ENCODE data around the gene KLHDC8A.

- TF ChIP-seq TCF7L2 (IDR thresholded peaks at IDR 0.05; ENCODE audit: borderline replicate concordance, low read depth, low read length) (no peak), CTCF (tag by site-specific recombination; IDR thresholded peaks at IDR 0.05) (no peak), ZNF174 (tag by site-specific recombination; IDR thresholded peaks at IDR 0.05) (no peak), ZNF639 (tag by site-specific recombination; IDR thresholded peaks at IDR 0.05) (no peak), ZNF10 (tag by site-specific recombination; IDR thresholded peaks at IDR 0.05) (no peak), ZNF747 (tag by site-specific recombination; IDR thresholded peaks at IDR 0.05) (no peak), REST (tag by site-specific recombination; IDR thresholded peaks at IDR 0.05) (no peak), ZNF157 (tag by site-specific recombination; IDR thresholded peaks at IDR 0.05) (no peak), ELK4 (IDR thresholded peaks at IDR 0.05; ENCODE audit: borderline replicate concordance, low read depth, low read length) (no peak), ZNF24 (tag by site-specific recombination; IDR thresholded peaks at IDR 0.05) (no peak), PBX3 (CRISPR knock-in tag; IDR thresholded peaks at IDR 0.05) (no peak), YY1 (tag by site-specific recombination; IDR thresholded peaks at IDR 0.05) (no peak), ZNF239 (tag by site-specific recombination; IDR thresholded peaks at IDR 0.05) (no peak)
These were observed 1.7 kb downstream of the KLHDC8A start for GRCh38 chr1:205355075-205355453.

Data from HEK293 (cell line).